ENCODE results near the gene LINGO3.
"Not testable (repeated sequence)": the region's sequence is repeated elsewhere in the genome, so short reads cannot be mapped to it uniquely, and the experiment has no call there.

Gene LINGO3

GRCh38 chr19:2308114-2308556 is at the start of gene LINGO3:
Gene LINGO3 (minus strand): TSS chr19:2308154. CDS start chr19:2291776, 16,378 bp downstream.
- peak in 3 of 51 donors; percentile 25 to 37 (median 31) for DNase-seq

- no peak for DNase-seq
Observed at GRCh38 chr19:2356036-2356646, 48.2 kb upstream of the LINGO3 start.

GRCh38 chr19:2355168-2356035 is 47.4 kb upstream of the LINGO3 start:
- no peak for DNase-seq

- no peak for DNase-seq
Observed at GRCh38 chr19:2354670-2355069, 46.7 kb upstream of the LINGO3 start.

GRCh38 chr19:2353887-2354592 is 46.1 kb upstream of the LINGO3 start:
- no peak for DNase-seq

GRCh38 chr19:2353159-2353886 is 45.4 kb upstream of the LINGO3 start:
- no peak for DNase-seq

GRCh38 chr19:2352121-2352520 is 44.2 kb upstream of the LINGO3 start:
- DNase-seq = no peak

GRCh38 chr19:2351591-2351990 is 43.6 kb upstream of the LINGO3 start:
- no peak for DNase-seq

- no peak for DNase-seq
Observed at GRCh38 chr19:2350656-2351055, 42.7 kb upstream of the LINGO3 start.

GRCh38 chr19:2349818-2350217 is 41.9 kb upstream of the LINGO3 start:
- DNase-seq = not testable (repeated sequence)

GRCh38 chr19:2345794-2346663 is 38.1 kb upstream of the LINGO3 start:
- DNase-seq = peak in 6 of 51 donors; percentile 8 to 32 (median 22)

- DNase-seq = no peak
Observed at GRCh38 chr19:2345076-2345475, 37.1 kb upstream of the LINGO3 start.

GRCh38 chr19:2344381-2344870 is 36.5 kb upstream of the LINGO3 start:
- no peak for DNase-seq

- no peak for DNase-seq
Observed at GRCh38 chr19:2343289-2343982, 35.5 kb upstream of the LINGO3 start.

- no peak for DNase-seq
Observed at GRCh38 chr19:2342656-2343288, 34.8 kb upstream of the LINGO3 start.

GRCh38 chr19:2341982-2342381 is 34.0 kb upstream of the LINGO3 start:
- DNase-seq = no peak

- no peak for DNase-seq
Observed at GRCh38 chr19:2341244-2341751, 33.3 kb upstream of the LINGO3 start.

GRCh38 chr19:2340496-2341243 is 32.7 kb upstream of the LINGO3 start:
- no peak for DNase-seq
